Activated CD4-positive, alpha-beta memory T cell treated with anti-CD3 and anti-CD28 coated beads, Interleukin-2, amount 10 ng/mL, durations not matched to agents 7 days and 5 days (primary cell): ENCODE measurements around the gene NBDY. TPM values are rescaled to one million over a fixed set of nuclear protein-coding genes. Genes with fewer than 3 reads are reported as not detected.
"Not testable (repeated sequence)": the region's sequence is repeated elsewhere in the genome, so short reads cannot be mapped to it uniquely, and the experiment has no call there.

ENCODE experiments used
- CTCF ChIA-PET: fragments of 350-600 bp; sonication (Branson Sonifier 250); formaldehyde crosslinking; loops from one replicate; lab custom pipeline; 2021; ENCODE audit warnings: antibody characterized with exemption, inconsistent platforms; lab: Charles Lee
- POLR2A ChIA-PET: fragments of 350-600 bp; sonication (Branson Sonifier 250); formaldehyde crosslinking; loops from one replicate; lab custom pipeline; 2021; ENCODE audit warnings: antibody characterized with exemption; lab: Charles Lee
- DNase-seq: peaks from one replicate; pipeline ENCODE4 v3.0.0-alpha.2; 2020
- H3K27ac Mint-ChIP-seq: one replicate; pipeline ENCODE4 v1.8.0; 2021; ENCODE audit warnings: mild to moderate bottlenecking, mixed read lengths
- H3K27me3 Mint-ChIP-seq: one replicate; pipeline ENCODE4 v1.8.0; 2021; ENCODE audit warnings: mixed read lengths
- H3K36me3 Mint-ChIP-seq: one replicate; pipeline ENCODE4 v1.8.0; 2021; ENCODE audit warnings: low read depth, mixed read lengths
- H3K4me1 Mint-ChIP-seq: one replicate; pipeline ENCODE4 v1.8.0; 2021; ENCODE audit warnings: mixed read lengths
- H3K4me3 Mint-ChIP-seq: one replicate; pipeline ENCODE4 v1.8.0; 2021; ENCODE audit warnings: mild to moderate bottlenecking, mixed read lengths
- H3K9me3 Mint-ChIP-seq: one replicate; pipeline ENCODE4 v1.8.0; 2021; ENCODE audit warnings: mixed read lengths
- total RNA-seq, 2 experiments: library from RNA; stranded (reverse); gene quantifications; one replicate each; pipeline ENCODE4 v1.2.3, GENCODE V29; 2021

NBDY gene, protein sequence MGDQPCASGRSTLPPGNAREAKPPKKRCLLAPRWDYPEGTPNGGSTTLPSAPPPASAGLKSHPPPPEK
- 10 to 100 TPM; 29.2 to 32.7 TPM for total RNA-seq

DNA sequence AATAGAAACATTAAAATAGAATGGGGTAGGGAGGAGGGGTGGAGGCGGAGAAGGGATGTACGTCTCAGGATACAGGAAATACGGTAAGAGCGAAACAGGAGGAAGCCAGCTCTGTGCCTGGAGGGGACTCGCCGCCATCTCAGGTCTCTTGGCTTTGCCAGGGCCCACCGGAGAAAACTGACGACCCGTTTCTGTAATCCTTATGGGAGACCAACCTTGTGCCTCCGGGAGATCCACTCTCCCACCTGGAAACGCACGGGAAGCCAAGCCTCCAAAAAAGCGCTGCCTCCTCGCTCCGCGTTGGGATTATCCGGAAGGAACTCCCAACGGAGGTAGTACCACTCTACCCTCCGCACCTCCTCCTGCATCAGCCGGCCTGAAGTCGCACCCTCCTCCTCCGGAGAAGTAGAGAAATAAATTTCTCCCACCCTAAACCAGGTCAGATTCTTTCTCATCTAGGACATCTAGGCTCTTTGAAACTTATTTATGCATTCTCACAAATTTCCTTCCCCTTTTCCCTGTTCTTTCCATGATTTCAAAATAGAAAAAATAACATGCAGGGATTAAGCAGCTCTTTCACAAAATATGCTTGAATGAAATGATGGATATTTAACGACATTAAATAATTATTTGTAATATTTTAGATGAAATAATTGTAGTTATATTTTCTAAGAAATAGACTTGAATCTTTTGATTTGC, at the start of gene NBDY:
TSS of gene NBDY (plus strand) at position 92 of the 699 bp plus-strand sequence. CDS start at position 203, 111 bp downstream.
- peaks cover 33% of the 10 kb centered on the region for H3K4me1 Mint-ChIP-seq
- H3K36me3 Mint-ChIP-seq: peaks cover 5% of the 10 kb centered on the region
- peak; percentile 20 for DNase-seq
- H3K9me3 Mint-ChIP-seq: no peaks in the 10 kb centered on the region
- ChIA-PET POLR2A (interaction anchor here (1.5 to 2.1 kb wide), 2 partner anchors 364 to 447 kb away, joined by 4 to 7 read pairs; no protein-coding TSS in a partner anchor), CTCF (interaction anchor here (1.2 to 5.4 kb wide), 2 partner anchors 446 to 509 kb away, joined by 3 to 39 read pairs; no protein-coding TSS in a partner anchor)
- peak within 1 kb of the TSS; percentile 83 for H3K4me3 Mint-ChIP-seq
- no peaks in the 10 kb centered on the region for H3K27me3 Mint-ChIP-seq
- peak within 1 kb of the TSS; percentile 73 for H3K27ac Mint-ChIP-seq

DNA sequence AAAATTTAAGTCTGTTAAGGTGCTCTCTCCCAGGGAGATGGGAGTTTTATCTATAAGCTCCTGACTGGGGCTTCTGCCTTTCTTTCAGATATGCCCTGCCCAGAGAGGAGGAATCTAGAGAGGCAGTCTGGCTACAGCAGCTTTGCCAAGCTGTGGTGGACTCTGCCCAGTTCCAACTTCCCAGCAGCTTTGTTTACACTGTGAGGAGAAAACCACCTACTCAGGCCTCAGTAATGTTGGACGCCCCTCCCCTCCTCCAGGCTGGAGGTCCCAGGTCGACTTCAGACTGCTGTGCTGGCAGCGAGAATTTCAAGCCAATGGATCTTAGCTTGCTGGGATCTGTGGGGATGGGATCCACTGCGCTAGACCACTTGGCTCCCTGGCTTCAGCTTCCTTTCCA, 24.5 kb upstream of the NBDY start:
- H3K36me3 Mint-ChIP-seq, H3K27ac Mint-ChIP-seq, DNase-seq, H3K9me3 Mint-ChIP-seq, CTCF ChIA-PET, H3K4me1 Mint-ChIP-seq, H3K27me3 Mint-ChIP-seq, H3K4me3 Mint-ChIP-seq, POLR2A ChIA-PET: not testable (repeated sequence)

DNA sequence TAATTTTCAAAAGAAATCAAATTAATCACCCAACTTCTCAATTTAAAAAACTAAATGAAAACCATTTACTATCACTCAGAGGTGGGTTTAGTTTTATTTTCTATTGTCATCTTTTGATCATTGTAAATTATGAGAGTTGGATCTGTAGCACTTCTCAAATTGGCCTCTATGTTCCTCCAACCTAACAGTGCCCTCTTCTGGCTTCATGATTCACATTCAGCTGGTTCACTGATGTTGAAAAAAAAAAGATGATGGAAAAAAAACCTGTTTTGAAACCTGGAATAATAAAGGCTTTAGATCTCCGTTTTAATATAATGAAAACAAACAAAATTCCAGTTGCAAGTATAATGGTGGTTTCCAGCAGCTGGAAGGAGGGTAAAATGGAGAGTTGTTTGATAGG, 2.4 kb upstream of the NBDY start:
- POLR2A ChIA-PET: interaction anchor here (1.0 kb wide), 1 partner anchor 361 kb away, joined by 3 read pairs; no protein-coding TSS in a partner anchor
- no peaks in the 10 kb centered on the region for H3K9me3 Mint-ChIP-seq
- H3K4me3 Mint-ChIP-seq: no peak overlapping the region
- H3K27ac Mint-ChIP-seq: no peak overlapping the region
- H3K36me3 Mint-ChIP-seq: peaks cover 3% of the 10 kb centered on the region
- H3K4me1 Mint-ChIP-seq: peaks cover 23% of the 10 kb centered on the region
- CTCF ChIA-PET: interaction anchor here (0.7 to 5.4 kb wide), 5 partner anchors 359 to 1236 kb away, joined by 3 to 39 read pairs (median 3); no protein-coding TSS in a partner anchor
- H3K27me3 Mint-ChIP-seq: no peaks in the 10 kb centered on the region
- peak; percentile 21 for DNase-seq

DNA sequence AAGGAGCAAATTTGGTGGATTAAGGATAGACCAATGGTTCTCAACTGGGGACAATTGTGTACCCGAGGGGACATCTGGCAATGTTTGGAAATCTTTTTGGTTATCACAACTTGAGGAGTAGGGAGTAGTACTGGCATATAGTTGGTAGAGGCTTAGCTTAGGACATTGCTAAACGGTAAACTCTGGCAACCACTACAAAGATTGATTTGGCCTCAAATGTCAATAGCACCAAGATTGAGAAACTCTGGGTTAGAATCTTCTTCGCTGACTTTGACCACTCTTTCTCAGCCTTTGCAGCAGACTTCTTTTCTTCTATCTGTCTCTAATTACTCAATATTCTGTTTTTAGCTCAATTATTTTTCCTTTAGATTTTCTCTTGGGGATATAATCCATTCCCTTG, 1.5 kb upstream of the NBDY start:
- DNase-seq: no peak
- H3K27me3 Mint-ChIP-seq: no peaks in the 10 kb centered on the region
- no peaks in the 10 kb centered on the region for H3K9me3 Mint-ChIP-seq
- H3K4me3 Mint-ChIP-seq: no peak overlapping the region
- H3K4me1 Mint-ChIP-seq: peaks cover 27% of the 10 kb centered on the region
- peak overlapping the region; percentile 63 for H3K27ac Mint-ChIP-seq
- ChIA-PET POLR2A (interaction anchor here (1.5 to 2.1 kb wide), 2 partner anchors 362 to 445 kb away, joined by 4 to 7 read pairs; no protein-coding TSS in a partner anchor), CTCF (interaction anchor here (0.7 to 5.4 kb wide), 8 partner anchors 30 to 1093 kb away, joined by 3 to 39 read pairs (median 4); no protein-coding TSS in a partner anchor)
- H3K36me3 Mint-ChIP-seq: peaks cover 5% of the 10 kb centered on the region

DNA sequence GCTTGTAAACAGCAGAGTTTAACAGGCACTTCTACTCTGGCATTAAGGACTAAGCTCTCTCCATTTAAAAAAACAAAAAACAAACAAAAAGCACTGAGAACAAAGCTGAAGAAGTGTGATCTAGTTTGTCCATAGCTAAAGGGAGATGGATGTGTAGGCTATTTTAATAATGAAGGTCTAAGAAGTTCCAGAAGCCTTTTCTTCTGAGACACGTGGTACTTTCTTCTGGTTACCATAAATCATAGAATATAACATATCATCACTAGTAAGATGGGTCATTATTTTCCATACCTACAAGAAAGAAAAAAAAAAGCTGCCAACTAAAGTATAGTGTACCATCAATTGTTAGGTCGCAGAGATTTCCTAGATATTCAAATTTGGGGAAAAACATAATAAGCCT, 722 bp upstream of the NBDY start:
- no peaks in the 10 kb centered on the region for H3K27me3 Mint-ChIP-seq
- peak overlapping the region; percentile 63 for H3K27ac Mint-ChIP-seq
- peaks cover 5% of the 10 kb centered on the region for H3K36me3 Mint-ChIP-seq
- POLR2A ChIA-PET: interaction anchor here (0.7 to 2.1 kb wide), 4 partner anchors 162 to 446 kb away, joined by 3 to 7 read pairs (median 4); partner anchors contain the start of gene SPIN3
- H3K4me3 Mint-ChIP-seq: peak overlapping the region; percentile 41
- no peaks in the 10 kb centered on the region for H3K9me3 Mint-ChIP-seq
- DNase-seq: no peak
- CTCF ChIA-PET: interaction anchor here (0.6 to 5.4 kb wide), 10 partner anchors 9 to 1010 kb away, joined by 3 to 39 read pairs (median 3); partner anchors contain the start of gene RRAGB
- H3K4me1 Mint-ChIP-seq: peaks cover 29% of the 10 kb centered on the region

DNA sequence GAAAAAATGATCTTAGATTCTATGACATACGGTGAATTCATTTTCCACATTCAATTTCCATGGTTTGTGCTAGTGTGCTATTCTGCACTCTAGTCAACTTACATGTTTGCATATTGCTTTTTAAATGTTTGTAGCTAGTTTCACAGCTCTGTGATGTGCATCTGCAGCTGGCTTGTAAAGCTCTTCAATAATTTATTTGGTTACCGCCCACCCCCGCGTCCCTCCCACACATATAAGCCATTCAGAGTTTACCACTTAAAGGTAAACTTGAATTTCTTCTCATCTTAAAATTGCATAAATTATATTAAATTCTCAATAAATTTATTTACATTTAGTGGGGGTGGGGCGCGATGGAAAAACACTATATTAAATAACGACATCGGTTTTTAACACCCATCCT, 291 bp upstream of the NBDY start:
- Mint-ChIP-seq H3K4me1 (peaks cover 32% of the 10 kb centered on the region), H3K9me3 (no peaks in the 10 kb centered on the region), H3K4me3 (peak overlapping the region; percentile 83), H3K27ac (peak overlapping the region; percentile 70), H3K36me3 (peaks cover 5% of the 10 kb centered on the region), H3K27me3 (no peaks in the 10 kb centered on the region)
- ChIA-PET CTCF (interaction anchor here (0.6 to 5.4 kb wide), 8 partner anchors 10 to 1011 kb away, joined by 3 to 39 read pairs (median 3); partner anchors contain the start of gene RRAGB), POLR2A (interaction anchor here (0.7 to 2.1 kb wide), 4 partner anchors 163 to 447 kb away, joined by 3 to 7 read pairs (median 4); partner anchors contain the start of gene SPIN3)
- peak; percentile 20 for DNase-seq

DNA sequence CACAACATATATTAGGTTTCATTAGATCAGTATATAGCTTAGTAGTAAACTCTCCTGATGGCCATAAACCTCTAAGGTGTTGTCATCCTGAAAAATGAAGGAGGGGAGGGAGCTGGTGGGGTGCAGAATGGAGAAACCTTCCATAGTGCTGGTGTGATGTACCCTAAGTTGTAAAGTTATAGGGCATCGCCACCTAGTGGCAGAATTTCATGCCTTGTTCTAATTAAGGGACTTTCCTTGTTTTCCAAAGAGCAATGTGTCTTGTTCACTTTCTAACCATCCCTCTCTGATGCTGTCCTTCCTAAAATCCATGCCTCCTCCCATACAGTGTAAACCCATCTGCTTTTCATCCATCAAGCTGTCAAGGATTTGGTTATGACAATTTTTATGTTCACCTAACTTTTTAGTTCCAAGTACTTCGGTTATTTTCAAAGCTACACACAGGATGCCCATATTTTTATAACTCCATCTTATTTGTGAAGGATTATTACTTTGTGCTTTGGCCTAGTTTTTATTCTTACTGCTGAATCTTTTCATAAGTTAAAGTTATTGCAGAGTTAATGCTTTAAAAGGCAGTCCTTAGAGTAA, 4.5 kb downstream of the NBDY start:
- POLR2A ChIA-PET: no interaction called here
- Mint-ChIP-seq H3K4me3 (no peak overlapping the region), H3K36me3 (peaks cover 23% of the 10 kb centered on the region), H3K27ac (no peak overlapping the region), H3K4me1 (peaks cover 20% of the 10 kb centered on the region), H3K27me3 (no peaks in the 10 kb centered on the region), H3K9me3 (no peaks in the 10 kb centered on the region)
- DNase-seq: peak; percentile 54
- CTCF ChIA-PET: interaction anchor here (0.6 to 1.7 kb wide), 5 partner anchors 270 to 826 kb away, joined by 3 to 13 read pairs (median 5); no protein-coding TSS in a partner anchor

DNA sequence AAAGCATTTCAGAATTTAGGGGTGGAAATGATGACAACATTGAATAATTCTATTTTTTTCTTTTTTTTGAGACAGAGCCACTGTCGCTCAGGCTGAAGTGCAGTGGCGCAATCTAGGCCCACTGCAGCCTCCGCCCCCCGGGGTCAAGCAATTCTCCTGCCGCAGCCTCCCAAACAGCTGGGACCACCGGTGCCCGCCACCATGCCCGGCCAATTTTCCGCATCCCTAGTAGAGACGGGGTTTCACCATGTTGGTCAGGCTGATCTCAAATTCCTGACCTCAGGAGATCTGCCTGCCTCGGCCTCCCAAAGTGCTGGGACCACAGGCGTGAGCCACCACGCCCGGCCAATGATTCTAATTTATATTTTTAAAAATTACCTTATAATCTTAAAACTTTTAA, 7.2 kb downstream of the NBDY start:
- peaks cover 16% of the 10 kb centered on the region for H3K4me1 Mint-ChIP-seq
- no peak overlapping the region for H3K4me3 Mint-ChIP-seq
- peaks cover 30% of the 10 kb centered on the region for H3K36me3 Mint-ChIP-seq
- DNase-seq: no peak
- H3K9me3 Mint-ChIP-seq: peaks cover 3% of the 10 kb centered on the region
- H3K27ac Mint-ChIP-seq: no peak overlapping the region
- no peaks in the 10 kb centered on the region for H3K27me3 Mint-ChIP-seq
- ChIA-PET POLR2A (no interaction called here), CTCF (no interaction called here)

DNA sequence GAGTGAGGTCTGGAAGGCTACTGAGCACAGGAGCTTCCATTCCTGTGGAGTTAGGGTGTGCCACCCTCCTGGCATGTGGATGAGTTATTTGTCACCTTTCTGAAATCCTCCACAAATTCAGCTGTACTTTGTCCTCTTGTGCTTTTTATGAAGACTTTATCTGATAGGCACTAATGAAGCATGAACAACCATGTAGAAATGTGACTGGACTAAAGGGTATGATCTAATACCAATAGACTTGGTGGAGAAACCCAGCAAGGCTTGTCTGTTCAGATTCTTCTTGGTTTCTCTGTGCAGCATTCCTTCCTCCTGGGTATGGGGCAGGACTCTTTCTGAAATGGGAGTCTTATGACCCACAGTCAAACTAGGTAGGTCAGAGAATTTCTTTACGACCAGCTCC, 9.6 kb downstream of the NBDY start:
- peaks cover 44% of the 10 kb centered on the region for H3K36me3 Mint-ChIP-seq
- POLR2A ChIA-PET: no interaction called here
- peaks cover 11% of the 10 kb centered on the region for H3K9me3 Mint-ChIP-seq
- H3K27me3 Mint-ChIP-seq: no peaks in the 10 kb centered on the region
- CTCF ChIA-PET: interaction anchor here (0.7 kb wide), 1 partner anchor 1043 kb away, joined by 3 read pairs; no protein-coding TSS in a partner anchor
- H3K4me3 Mint-ChIP-seq: no peak overlapping the region
- H3K4me1 Mint-ChIP-seq: peaks cover 5% of the 10 kb centered on the region
- no peak for DNase-seq
- H3K27ac Mint-ChIP-seq: no peak overlapping the region

DNA sequence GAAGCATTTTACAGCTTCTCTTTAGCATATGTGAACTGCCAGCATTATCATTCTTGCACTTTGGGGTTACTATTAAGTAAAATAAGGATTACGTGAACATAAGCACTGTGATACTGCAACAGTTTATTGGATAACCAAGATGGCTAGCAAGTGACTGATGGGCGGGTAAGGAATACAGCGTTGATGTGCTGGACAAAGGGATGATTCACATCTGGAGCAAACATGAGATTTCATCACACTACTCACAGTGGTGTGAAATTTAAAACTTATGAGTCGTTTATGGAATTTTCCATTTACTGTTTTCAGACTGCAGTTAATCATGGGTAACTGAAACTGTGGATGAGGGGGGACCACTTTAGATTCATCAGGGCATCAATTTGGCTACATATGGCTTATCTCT, 16.0 kb downstream of the NBDY start:
- peaks cover 44% of the 10 kb centered on the region for H3K36me3 Mint-ChIP-seq
- no peak overlapping the region for H3K27ac Mint-ChIP-seq
- ChIA-PET POLR2A (no interaction called here), CTCF (no interaction called here)
- peaks cover 11% of the 10 kb centered on the region for H3K9me3 Mint-ChIP-seq
- H3K27me3 Mint-ChIP-seq: no peaks in the 10 kb centered on the region
- no peak for DNase-seq
- H3K4me1 Mint-ChIP-seq: peaks cover 5% of the 10 kb centered on the region
- no peak overlapping the region for H3K4me3 Mint-ChIP-seq

DNA sequence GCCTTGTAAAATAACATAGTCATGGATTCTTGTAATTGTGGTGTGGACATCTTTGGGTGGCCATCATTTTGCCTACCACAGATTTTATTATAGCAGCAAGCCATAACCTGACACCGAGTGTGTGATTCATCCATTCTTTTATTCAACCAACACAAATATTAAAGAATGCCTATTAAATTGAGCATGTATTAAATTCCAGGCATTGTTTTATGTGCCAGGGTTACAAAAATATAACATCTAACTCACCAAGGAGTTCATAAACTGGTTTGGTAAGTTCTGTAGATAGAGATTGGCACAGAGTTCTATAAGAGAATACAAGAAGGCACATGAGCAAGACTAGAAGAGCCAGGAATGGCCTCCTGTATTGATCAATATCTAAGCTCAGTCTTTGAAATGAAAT, 18.0 kb downstream of the NBDY start:
- CTCF ChIA-PET: no interaction called here
- Mint-ChIP-seq H3K4me1 (peaks cover 3% of the 10 kb centered on the region), H3K27me3 (no peaks in the 10 kb centered on the region), H3K9me3 (peaks cover 5% of the 10 kb centered on the region), H3K27ac (no peak overlapping the region), H3K4me3 (no peak overlapping the region), H3K36me3 (peaks cover 36% of the 10 kb centered on the region)
- no peak for DNase-seq
- POLR2A ChIA-PET: no interaction called here

DNA sequence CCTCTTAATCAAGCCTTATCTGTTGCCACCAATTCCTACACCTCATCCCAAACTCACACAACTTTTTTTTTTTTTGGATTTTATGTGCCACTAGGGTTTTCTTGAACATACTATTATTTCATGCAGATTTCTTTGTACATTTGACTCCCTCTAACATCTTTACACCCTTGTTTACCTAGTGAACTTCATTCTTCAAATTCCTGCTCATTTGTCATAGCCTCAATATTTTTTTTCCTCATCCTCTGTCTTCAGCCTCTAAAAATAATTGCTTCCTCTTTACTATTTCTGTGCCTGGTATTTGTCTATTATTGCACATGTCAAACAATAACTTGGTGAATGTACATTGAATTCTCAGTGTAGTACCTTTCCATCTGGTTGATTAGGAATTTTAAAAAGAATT, 22.0 kb downstream of the NBDY start:
- H3K27ac Mint-ChIP-seq: no peak overlapping the region
- H3K4me1 Mint-ChIP-seq: peaks cover 20% of the 10 kb centered on the region
- peaks cover 38% of the 10 kb centered on the region for H3K36me3 Mint-ChIP-seq
- CTCF ChIA-PET: no interaction called here
- H3K9me3 Mint-ChIP-seq: no peaks in the 10 kb centered on the region
- POLR2A ChIA-PET: no interaction called here
- no peaks in the 10 kb centered on the region for H3K27me3 Mint-ChIP-seq
- DNase-seq: no peak
- no peak overlapping the region for H3K4me3 Mint-ChIP-seq

DNA sequence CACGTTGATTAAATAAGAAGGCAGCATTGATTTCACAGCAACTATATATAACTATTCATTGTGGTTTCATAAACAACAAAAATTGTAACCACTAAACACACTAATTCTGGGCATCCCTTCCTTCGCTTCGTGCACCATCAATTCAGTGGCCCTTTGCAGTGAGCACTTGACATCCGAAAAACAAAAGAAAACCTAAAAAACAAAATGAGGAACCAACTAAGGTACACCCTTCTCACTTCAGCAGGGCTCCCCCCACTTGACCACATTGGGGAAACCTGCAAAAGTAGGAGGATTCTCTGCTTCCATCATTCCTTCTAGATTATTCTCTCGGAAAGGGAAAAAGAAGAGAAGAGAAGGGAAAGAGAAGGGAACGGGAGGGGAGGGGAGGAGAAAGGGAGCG, 28.3 kb downstream of the NBDY start:
- DNase-seq: no peak

More for the DNA sequence above, 28.3 kb downstream of the NBDY start:
- ChIA-PET CTCF (interaction anchor here (1.1 kb wide), 1 partner anchor 29 kb away, joined by 6 read pairs; no protein-coding TSS in a partner anchor), POLR2A (no interaction called here)
- no peak overlapping the region for H3K4me3 Mint-ChIP-seq
- no peak overlapping the region for H3K27ac Mint-ChIP-seq
- H3K9me3 Mint-ChIP-seq: no peaks in the 10 kb centered on the region
- no peaks in the 10 kb centered on the region for H3K27me3 Mint-ChIP-seq
- peaks cover 41% of the 10 kb centered on the region for H3K4me1 Mint-ChIP-seq
- peaks cover 21% of the 10 kb centered on the region for H3K36me3 Mint-ChIP-seq
